Endodermal cell (in vitro differentiated cells): ENCODE results near the gene ATR. TPM values are rescaled to one million over a fixed set of nuclear protein-coding genes. Genes with fewer than 3 reads are reported as not detected.
"Not testable (repeated sequence)": the region's sequence is repeated elsewhere in the genome, so short reads cannot be mapped to it uniquely, and the experiment has no call there.

Experiments
- DNase-seq: peaks from one replicate; pipeline ENCODE4 v3.0.0-alpha.2; 2017
- H3K27ac ChIP-seq: 2 replicates; pipeline ENCODE4 v1.5.1; 2013; ENCODE audit warnings: mild to moderate bottlenecking, low read depth, low read length, moderate library complexity
- H3K27me3 ChIP-seq: 2 replicates; pipeline ENCODE4 v1.6.1; 2013; ENCODE audit warnings: mild to moderate bottlenecking, low read length, moderate library complexity; ENCODE audit not compliant: insufficient read depth, control insufficient read depth, poor library complexity, severe bottlenecking
- H3K36me3 ChIP-seq: 2 replicates; pipeline ENCODE4 v1.7.0; 2013; ENCODE audit warnings: mild to moderate bottlenecking, low read length, moderate library complexity; ENCODE audit not compliant: control insufficient read depth, insufficient read depth
- H3K4me1 ChIP-seq: one replicate; pipeline ENCODE4 v1.7.0; 2013; ENCODE audit warnings: low read length; ENCODE audit not compliant: control insufficient read depth, insufficient read depth
- H3K4me3 ChIP-seq: 2 replicates; pipeline ENCODE4 v1.5.1; 2013; ENCODE audit warnings: mild to moderate bottlenecking, low read length, moderate library complexity
- H3K9ac ChIP-seq: 2 replicates; pipeline ENCODE4 v1.6.1; 2013; ENCODE audit warnings: mild to moderate bottlenecking, low read length, moderate library complexity; ENCODE audit not compliant: poor library complexity, severe bottlenecking; ENCODE audit errors: extremely low read depth
- H3K9me3 ChIP-seq: 2 replicates; pipeline ENCODE4 v1.6.1; 2013; ENCODE audit warnings: mild to moderate bottlenecking, low read length, moderate library complexity; ENCODE audit not compliant: control insufficient read depth
- H3K27ac Mint-ChIP-seq: 2 replicates; pipeline ENCODE4 v1.8.0; 2020; ENCODE audit warnings: mixed read lengths
- H3K27me3 Mint-ChIP-seq: 2 replicates; pipeline ENCODE4 v1.8.0; 2021; ENCODE audit warnings: mild to moderate bottlenecking, mixed read lengths; ENCODE audit not compliant: insufficient read depth
- H3K36me3 Mint-ChIP-seq: 2 replicates; pipeline ENCODE4 v1.8.0; 2020; ENCODE audit warnings: low read depth, mixed read lengths
- H3K4me1 Mint-ChIP-seq: 2 replicates; pipeline ENCODE4 v1.8.0; 2020; ENCODE audit warnings: mixed read lengths
- H3K4me3 Mint-ChIP-seq: 2 replicates; pipeline ENCODE4 v1.8.0; 2020; ENCODE audit warnings: mild to moderate bottlenecking, moderate library complexity, mixed read lengths
- H3K9me3 Mint-ChIP-seq: 2 replicates; pipeline ENCODE4 v1.8.0; 2020; ENCODE audit warnings: mild to moderate bottlenecking, mixed read lengths
- WGBS, 2 experiments: methylation state at CpG; one replicate each; pipeline versions ENCODE4 v1.1.5 to v1.1.7; 2013; ENCODE audit warnings: missing lambda C conversion rate in 2 of 2, mixed read lengths in 1 of 2; ENCODE audit not compliant: insufficient coverage in 1 of 2, insufficient read length in 1 of 2; 5-methylcytosine and 5-hydroxymethylcytosine counted together
- total RNA-seq, 2 donors: library from RNA; stranded (reverse); fragmentation: NEBNext Ultra II Directional in 1 of 2; extraction: Animal tissue kit (Norgen Biotek cat#: 25700) in 1 of 2; gene quantifications; 2 replicates in 1 of 2; 3 replicates in 1 of 2; pipeline ENCODE4 v1.2.1, GENCODE V29; 2021
- TF ChIP-seq, protein P1 (sequence below): fragments of 200-600 bp; sonication (generic); conservative IDR thresholded peaks from 2 replicates; pipeline ENCODE4 v1.5.0; 2021; ENCODE audit warnings: antibody characterized with exemption, mild to moderate bottlenecking

ATR gene
- total RNA-seq, 2 donors from 2014 or later: 18.4 to 32.9 TPM

DNA sequence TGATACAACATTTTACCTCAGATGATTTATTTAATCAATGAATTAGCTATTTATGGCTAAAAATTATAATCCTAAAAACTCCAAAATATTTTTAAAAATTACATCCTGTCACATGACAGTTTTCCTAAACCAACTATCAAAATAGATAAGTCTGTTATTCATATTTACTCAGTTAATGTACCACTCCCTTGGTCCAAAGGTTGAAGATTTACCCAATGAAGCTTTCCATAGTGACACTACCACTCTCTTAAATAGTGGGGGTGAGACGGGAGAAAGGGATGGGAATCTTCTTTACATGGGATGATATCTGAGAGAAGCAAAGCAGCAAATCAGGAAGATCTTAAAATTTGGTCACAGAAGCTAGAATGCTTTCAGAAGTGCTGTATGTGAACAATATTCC is 161.2 kb downstream of the ATR start:
- TF ChIP-seq, protein P1, sequence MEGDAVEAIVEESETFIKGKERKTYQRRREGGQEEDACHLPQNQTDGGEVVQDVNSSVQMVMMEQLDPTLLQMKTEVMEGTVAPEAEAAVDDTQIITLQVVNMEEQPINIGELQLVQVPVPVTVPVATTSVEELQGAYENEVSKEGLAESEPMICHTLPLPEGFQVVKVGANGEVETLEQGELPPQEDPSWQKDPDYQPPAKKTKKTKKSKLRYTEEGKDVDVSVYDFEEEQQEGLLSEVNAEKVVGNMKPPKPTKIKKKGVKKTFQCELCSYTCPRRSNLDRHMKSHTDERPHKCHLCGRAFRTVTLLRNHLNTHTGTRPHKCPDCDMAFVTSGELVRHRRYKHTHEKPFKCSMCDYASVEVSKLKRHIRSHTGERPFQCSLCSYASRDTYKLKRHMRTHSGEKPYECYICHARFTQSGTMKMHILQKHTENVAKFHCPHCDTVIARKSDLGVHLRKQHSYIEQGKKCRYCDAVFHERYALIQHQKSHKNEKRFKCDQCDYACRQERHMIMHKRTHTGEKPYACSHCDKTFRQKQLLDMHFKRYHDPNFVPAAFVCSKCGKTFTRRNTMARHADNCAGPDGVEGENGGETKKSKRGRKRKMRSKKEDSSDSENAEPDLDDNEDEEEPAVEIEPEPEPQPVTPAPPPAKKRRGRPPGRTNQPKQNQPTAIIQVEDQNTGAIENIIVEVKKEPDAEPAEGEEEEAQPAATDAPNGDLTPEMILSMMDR: no peak
- H3K27me3 ChIP-seq: no peaks in the 10 kb centered on the region
- H3K9ac ChIP-seq: no peak overlapping the region
- Mint-ChIP-seq H3K4me3 (no peak overlapping the region), H3K36me3 (peaks cover 36% of the 10 kb centered on the region), H3K27ac (no peak overlapping the region), H3K4me1 (no peaks in the 10 kb centered on the region), H3K27me3 (no peaks in the 10 kb centered on the region), H3K9me3 (no peaks in the 10 kb centered on the region)
- peaks cover 68% of the 10 kb centered on the region for H3K36me3 ChIP-seq
- H3K27ac ChIP-seq: no peak overlapping the region
- DNase-seq: no peak
- H3K9me3 ChIP-seq: no peaks in the 10 kb centered on the region
- H3K4me1 ChIP-seq: no peaks in the 10 kb centered on the region
- WGBS, 2 experiments: 100% methylated on average over 1 of the region's 1 CpG; no CpG with 5 or more reads in 1 of the 2 experiments
- no peak overlapping the region for H3K4me3 ChIP-seq

DNA sequence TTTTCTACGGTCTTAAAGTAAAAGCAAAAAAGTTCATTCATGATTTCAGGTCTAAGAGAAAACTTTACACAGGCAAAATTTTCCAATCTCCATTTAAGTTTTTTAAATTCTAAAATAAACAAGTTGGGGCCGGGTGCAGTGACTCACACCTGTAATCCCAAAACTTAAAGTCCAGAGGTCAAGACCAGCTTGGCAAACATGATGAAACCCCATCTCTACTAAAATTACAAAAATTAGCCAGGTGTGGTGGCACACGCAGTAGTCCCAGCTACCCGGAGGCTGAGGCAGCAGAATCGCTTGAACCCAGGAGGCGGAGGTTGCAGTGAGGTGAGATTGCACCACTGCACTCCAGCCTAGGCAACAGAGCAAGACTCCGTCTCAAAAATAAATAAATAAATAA is 178.0 kb downstream of the ATR start:
- not testable (repeated sequence) for H3K27ac Mint-ChIP-seq, H3K4me1 ChIP-seq, H3K27ac ChIP-seq, H3K27me3 ChIP-seq, H3K4me3 ChIP-seq, H3K9me3 Mint-ChIP-seq, DNase-seq, H3K4me1 Mint-ChIP-seq, H3K9me3 ChIP-seq, H3K9ac ChIP-seq, H3K27me3 Mint-ChIP-seq, H3K4me3 Mint-ChIP-seq
- H3K36me3 Mint-ChIP-seq: peaks cover 33% of the 10 kb centered on the region
- WGBS, 2 experiments: 90 to 98% methylated on average over 5 to 6 of the region's 7 CpGs
- H3K36me3 ChIP-seq: peaks cover 49% of the 10 kb centered on the region

Other genes starting within 250 kb of the ATR start
- 10 to 100 TPM; 27.6 to 29.3 TPM for gene XRN1, start 130.7 kb downstream of the ATR start, total RNA-seq
- gene PLS1, start 17.7 kb upstream of the ATR start, total RNA-seq: 10 to 100 TPM; 11.3 to 26.4 TPM
- 10 to 100 TPM; 18.2 to 18.9 TPM for gene TRPC1, start 145.3 kb upstream of the ATR start, total RNA-seq